Activated naive CD8-positive, alpha-beta T cell (primary cell): ENCODE data around the gene C10orf67.
"Not testable (repeated sequence)": the region's sequence is repeated elsewhere in the genome, so short reads cannot be mapped to it uniquely, and the experiment has no call there.

ENCODE experiments used
- H3K27ac Mint-ChIP-seq: one replicate; pipeline ENCODE4 v1.8.0; 2021; ENCODE audit warnings: mixed read lengths
- H3K27me3 Mint-ChIP-seq: one replicate; pipeline ENCODE4 v1.8.0; 2021; ENCODE audit warnings: mixed read lengths
- H3K36me3 Mint-ChIP-seq: one replicate; pipeline ENCODE4 v1.8.0; 2021; ENCODE audit warnings: mixed read lengths
- H3K4me1 Mint-ChIP-seq: one replicate; pipeline ENCODE4 v1.8.0; 2021; ENCODE audit warnings: low read depth, mixed read lengths
- H3K4me3 Mint-ChIP-seq: one replicate; pipeline ENCODE4 v1.8.0; 2021; ENCODE audit warnings: mild to moderate bottlenecking, mixed read lengths
- H3K9me3 Mint-ChIP-seq: one replicate; pipeline ENCODE4 v1.8.0; 2021; ENCODE audit warnings: low read depth, mixed read lengths

Gene C10orf67

GRCh38 chr10:23344241-23344841 lies at the start of gene C10orf67:
Gene C10orf67, minus strand, starts transcription at chr10:23344797. Its CDS starts 23 bp downstream, at chr10:23344774.
- Mint-ChIP-seq H3K27ac (peak within 1 kb of the TSS; percentile 80), H3K4me3 (peak within 1 kb of the TSS; percentile 91), H3K4me1 (peaks cover 41% of the 10 kb centered on the region), H3K36me3 (no peaks in the 10 kb centered on the region), H3K27me3 (no peaks in the 10 kb centered on the region), H3K9me3 (no peaks in the 10 kb centered on the region)

- peaks cover 1% of the 10 kb centered on the region for H3K27me3 Mint-ChIP-seq
- H3K27ac Mint-ChIP-seq: no peak overlapping the region
- no peaks in the 10 kb centered on the region for H3K36me3 Mint-ChIP-seq
- H3K4me1 Mint-ChIP-seq: peaks cover 1% of the 10 kb centered on the region
- no peak overlapping the region for H3K4me3 Mint-ChIP-seq
- no peaks in the 10 kb centered on the region for H3K9me3 Mint-ChIP-seq
Measured at GRCh38 chr10:23391821-23392220, 47.2 kb upstream of the C10orf67 start.

GRCh38 chr10:23390809-23391208 lies 46.2 kb upstream of the C10orf67 start:
- Mint-ChIP-seq H3K36me3 (no peaks in the 10 kb centered on the region), H3K4me1 (peaks cover 1% of the 10 kb centered on the region), H3K4me3 (no peak overlapping the region), H3K9me3 (no peaks in the 10 kb centered on the region), H3K27me3 (peaks cover 1% of the 10 kb centered on the region), H3K27ac (no peak overlapping the region)

GRCh38 chr10:23390408-23390807 lies 45.8 kb upstream of the C10orf67 start:
- H3K4me1 Mint-ChIP-seq, H3K9me3 Mint-ChIP-seq, H3K27me3 Mint-ChIP-seq, H3K36me3 Mint-ChIP-seq, H3K27ac Mint-ChIP-seq, H3K4me3 Mint-ChIP-seq: not testable (repeated sequence)

- H3K36me3 Mint-ChIP-seq, H3K27me3 Mint-ChIP-seq, H3K4me1 Mint-ChIP-seq, H3K4me3 Mint-ChIP-seq, H3K27ac Mint-ChIP-seq, H3K9me3 Mint-ChIP-seq: not testable (repeated sequence)
Measured at GRCh38 chr10:23387516-23387915, 42.9 kb upstream of the C10orf67 start.

- Mint-ChIP-seq H3K4me1 (no peaks in the 10 kb centered on the region), H3K36me3 (no peaks in the 10 kb centered on the region), H3K4me3 (no peak overlapping the region), H3K9me3 (no peaks in the 10 kb centered on the region), H3K27ac (no peak overlapping the region), H3K27me3 (no peaks in the 10 kb centered on the region)
Measured at GRCh38 chr10:23386052-23386451, 41.5 kb upstream of the C10orf67 start.

- Mint-ChIP-seq H3K27ac (no peak overlapping the region), H3K36me3 (no peaks in the 10 kb centered on the region), H3K27me3 (no peaks in the 10 kb centered on the region), H3K4me1 (no peaks in the 10 kb centered on the region), H3K9me3 (no peaks in the 10 kb centered on the region), H3K4me3 (no peak overlapping the region)
Measured at GRCh38 chr10:23384364-23384763, 39.8 kb upstream of the C10orf67 start.

- H3K9me3 Mint-ChIP-seq: no peaks in the 10 kb centered on the region
- H3K4me3 Mint-ChIP-seq: no peak overlapping the region
- H3K27ac Mint-ChIP-seq: no peak overlapping the region
- H3K27me3 Mint-ChIP-seq: no peaks in the 10 kb centered on the region
- no peaks in the 10 kb centered on the region for H3K36me3 Mint-ChIP-seq
- no peaks in the 10 kb centered on the region for H3K4me1 Mint-ChIP-seq
Measured at GRCh38 chr10:23383637-23384036, 39.0 kb upstream of the C10orf67 start.

GRCh38 chr10:23381298-23382040 lies 36.9 kb upstream of the C10orf67 start:
- no peaks in the 10 kb centered on the region for H3K4me1 Mint-ChIP-seq
- no peak overlapping the region for H3K4me3 Mint-ChIP-seq
- no peaks in the 10 kb centered on the region for H3K27me3 Mint-ChIP-seq
- no peaks in the 10 kb centered on the region for H3K9me3 Mint-ChIP-seq
- no peak overlapping the region for H3K27ac Mint-ChIP-seq
- no peaks in the 10 kb centered on the region for H3K36me3 Mint-ChIP-seq

GRCh38 chr10:23379686-23380085 lies 35.1 kb upstream of the C10orf67 start:
- no peaks in the 10 kb centered on the region for H3K9me3 Mint-ChIP-seq
- H3K4me1 Mint-ChIP-seq: no peaks in the 10 kb centered on the region
- H3K27me3 Mint-ChIP-seq: no peaks in the 10 kb centered on the region
- no peak overlapping the region for H3K4me3 Mint-ChIP-seq
- H3K36me3 Mint-ChIP-seq: no peaks in the 10 kb centered on the region
- no peak overlapping the region for H3K27ac Mint-ChIP-seq

GRCh38 chr10:23376229-23376655 lies 31.6 kb upstream of the C10orf67 start:
- Mint-ChIP-seq H3K27me3 (no peaks in the 10 kb centered on the region), H3K27ac (no peak overlapping the region), H3K36me3 (no peaks in the 10 kb centered on the region), H3K4me3 (no peak overlapping the region), H3K9me3 (peaks cover 3% of the 10 kb centered on the region), H3K4me1 (peaks cover 6% of the 10 kb centered on the region)

- no peaks in the 10 kb centered on the region for H3K36me3 Mint-ChIP-seq
- H3K4me1 Mint-ChIP-seq: peaks cover 11% of the 10 kb centered on the region
- peaks cover 3% of the 10 kb centered on the region for H3K9me3 Mint-ChIP-seq
- H3K27ac Mint-ChIP-seq: no peak overlapping the region
- H3K27me3 Mint-ChIP-seq: no peaks in the 10 kb centered on the region
- no peak overlapping the region for H3K4me3 Mint-ChIP-seq
Measured at GRCh38 chr10:23375366-23375765, 30.8 kb upstream of the C10orf67 start.

- Mint-ChIP-seq H3K9me3 (peaks cover 3% of the 10 kb centered on the region), H3K4me1 (peaks cover 33% of the 10 kb centered on the region), H3K36me3 (no peaks in the 10 kb centered on the region), H3K4me3 (no peak overlapping the region), H3K27me3 (no peaks in the 10 kb centered on the region), H3K27ac (peak overlapping the region; percentile 54)
Measured at GRCh38 chr10:23373156-23373555, 28.6 kb upstream of the C10orf67 start.

- H3K4me1 Mint-ChIP-seq: peaks cover 45% of the 10 kb centered on the region
Measured at GRCh38 chr10:23371073-23371472, 26.5 kb upstream of the C10orf67 start.

GRCh38 chr10:23370106-23370505 lies 25.5 kb upstream of the C10orf67 start:
- H3K4me3 Mint-ChIP-seq: peak overlapping the region; percentile 47
- peak overlapping the region; percentile 73 for H3K27ac Mint-ChIP-seq
- peaks cover 53% of the 10 kb centered on the region for H3K4me1 Mint-ChIP-seq
- H3K9me3 Mint-ChIP-seq: peaks cover 3% of the 10 kb centered on the region
- no peaks in the 10 kb centered on the region for H3K36me3 Mint-ChIP-seq
- H3K27me3 Mint-ChIP-seq: no peaks in the 10 kb centered on the region

More at GRCh38 chr10:23371073-23371472, 26.5 kb upstream of the C10orf67 start:
- H3K9me3 Mint-ChIP-seq: peaks cover 3% of the 10 kb centered on the region
- no peak overlapping the region for H3K27ac Mint-ChIP-seq
- H3K27me3 Mint-ChIP-seq: no peaks in the 10 kb centered on the region
- no peaks in the 10 kb centered on the region for H3K36me3 Mint-ChIP-seq
- H3K4me3 Mint-ChIP-seq: no peak overlapping the region
